Lower leg skin (tissue), 3 donors: ENCODE measurements around the gene PCDHGC4.

Experiments used
- CTCF ChIP-seq, 3 donors: fragments of 450-650 bp; IDR thresholded peaks; one replicate each; pipeline ENCODE4 v1.5.1; 2016; ENCODE audit warnings: antibody characterized with exemption in 3 of 3, mild to moderate bottlenecking in 3 of 3, moderate library complexity in 2 of 3
- POLR2A ChIP-seq, 2 donors: fragments of 450-650 bp; IDR thresholded peaks; one replicate each; pipeline ENCODE4 v1.6.1; 2016 to 2017; ENCODE audit warnings: antibody characterized with exemption in 2 of 2, mild to moderate bottlenecking in 1 of 2, moderate library complexity in 1 of 2

- TF ChIP-seq CTCF (IDR thresholded peaks at IDR 0.05), result no peak
- no peak for TF ChIP-seq POLR2A (IDR thresholded peaks at IDR 0.05)
Observed at GRCh38 chr5:141491323-141492167, 6.7 kb downstream of the PCDHGC4 start.
